ENCODE results near the gene ARHGEF11.

ARHGEF11 gene

GRCh38 chr1:156998840-156999500 lies 46.6 kb downstream of the ARHGEF11 start:
- no peak for DNase-seq
- in situ Hi-C loops (cut with HindIII; ENCODE audit: low pct_ligation_motif_present, low sequenced_read_pairs): no loop called here
- no peak overlapping the region for H3K27ac ChIP-seq
- no peak overlapping the region for H3K4me3 ChIP-seq (ENCODE audit: low read depth, low read length)
- TF ChIP-seq CTCF (IDR thresholded peaks at IDR 0.05; ENCODE audit: low read depth, low read length, missing control alignments): no peak
- no peaks in the 10 kb centered on the region for H3K27me3 ChIP-seq (replicated peaks)
- no peaks in the 10 kb centered on the region for H3K36me3 ChIP-seq (replicated peaks)

- no peaks in the 10 kb centered on the region for H3K36me3 ChIP-seq (replicated peaks)
- no peaks in the 10 kb centered on the region for H3K27me3 ChIP-seq (replicated peaks)
- DNase-seq: no peak
- H3K27ac ChIP-seq: no peak overlapping the region
- H3K4me3 ChIP-seq (ENCODE audit: low read depth, low read length): no peak overlapping the region
- no peak for TF ChIP-seq CTCF (IDR thresholded peaks at IDR 0.05; ENCODE audit: low read depth, low read length, missing control alignments)
- in situ Hi-C loops (cut with HindIII; ENCODE audit: low pct_ligation_motif_present, low sequenced_read_pairs): no loop called here
Measured at GRCh38 chr1:156998301-156998700, 47.2 kb downstream of the ARHGEF11 start.

- H3K4me3 ChIP-seq (ENCODE audit: low read depth, low read length): no peak overlapping the region
- no peak for TF ChIP-seq CTCF (IDR thresholded peaks at IDR 0.05; ENCODE audit: low read depth, low read length, missing control alignments)
- in situ Hi-C loops (cut with HindIII; ENCODE audit: low pct_ligation_motif_present, low sequenced_read_pairs): no loop called here
- no peak overlapping the region for H3K27ac ChIP-seq
- DNase-seq: no peak
- H3K36me3 ChIP-seq (replicated peaks): no peaks in the 10 kb centered on the region
- H3K27me3 ChIP-seq (replicated peaks): no peaks in the 10 kb centered on the region
Measured at GRCh38 chr1:156995412-156995811, 50.1 kb downstream of the ARHGEF11 start.

- no peaks in the 10 kb centered on the region for H3K27me3 ChIP-seq (replicated peaks)
- H3K27ac ChIP-seq: no peak overlapping the region
- no peak overlapping the region for H3K4me3 ChIP-seq (ENCODE audit: low read depth, low read length)
- DNase-seq: no peak
- TF ChIP-seq CTCF (IDR thresholded peaks at IDR 0.05; ENCODE audit: low read depth, low read length, missing control alignments): no peak
- in situ Hi-C loops (cut with HindIII; ENCODE audit: low pct_ligation_motif_present, low sequenced_read_pairs): no loop called here
- H3K36me3 ChIP-seq (replicated peaks): no peaks in the 10 kb centered on the region
Measured at GRCh38 chr1:156994277-156994676, 51.3 kb downstream of the ARHGEF11 start.

GRCh38 chr1:156993426-156994147 lies 52.0 kb downstream of the ARHGEF11 start:
- H3K36me3 ChIP-seq (replicated peaks): no peaks in the 10 kb centered on the region
- in situ Hi-C loops (cut with HindIII; ENCODE audit: low pct_ligation_motif_present, low sequenced_read_pairs): no loop called here
- no peak overlapping the region for H3K4me3 ChIP-seq (ENCODE audit: low read depth, low read length)
- TF ChIP-seq CTCF (IDR thresholded peaks at IDR 0.05; ENCODE audit: low read depth, low read length, missing control alignments): no peak
- no peaks in the 10 kb centered on the region for H3K27me3 ChIP-seq (replicated peaks)
- H3K27ac ChIP-seq: no peak overlapping the region
- DNase-seq: no peak

All from brain microvascular endothelial cell (primary cell).